ENCODE measurements around the gene PLCL1.

DNA sequence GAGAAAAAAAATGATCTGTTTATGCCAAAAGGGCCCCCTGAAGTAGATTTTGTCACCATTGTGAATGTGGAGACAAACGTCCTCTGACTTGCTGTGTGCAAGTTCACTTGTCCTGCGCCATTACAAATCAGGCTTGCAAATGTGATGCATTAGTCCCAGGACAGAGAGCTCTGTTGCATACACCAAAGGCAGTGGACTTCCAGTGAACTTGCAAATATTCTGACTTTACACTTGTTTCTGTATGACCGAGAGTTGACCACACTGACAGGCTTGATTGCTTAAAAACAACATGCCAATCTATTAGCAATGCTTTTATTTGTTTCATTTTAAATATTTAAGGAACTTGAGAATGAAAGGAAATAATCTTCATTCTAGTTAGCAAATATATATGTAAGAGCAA is 293.2 kb downstream of the PLCL1 start:
- no peak for TF ChIP-seq EZH2 (IDR thresholded peaks at IDR 0.05; ENCODE audit: borderline replicate concordance, low read length)
- TF ChIP-seq, protein P1, sequence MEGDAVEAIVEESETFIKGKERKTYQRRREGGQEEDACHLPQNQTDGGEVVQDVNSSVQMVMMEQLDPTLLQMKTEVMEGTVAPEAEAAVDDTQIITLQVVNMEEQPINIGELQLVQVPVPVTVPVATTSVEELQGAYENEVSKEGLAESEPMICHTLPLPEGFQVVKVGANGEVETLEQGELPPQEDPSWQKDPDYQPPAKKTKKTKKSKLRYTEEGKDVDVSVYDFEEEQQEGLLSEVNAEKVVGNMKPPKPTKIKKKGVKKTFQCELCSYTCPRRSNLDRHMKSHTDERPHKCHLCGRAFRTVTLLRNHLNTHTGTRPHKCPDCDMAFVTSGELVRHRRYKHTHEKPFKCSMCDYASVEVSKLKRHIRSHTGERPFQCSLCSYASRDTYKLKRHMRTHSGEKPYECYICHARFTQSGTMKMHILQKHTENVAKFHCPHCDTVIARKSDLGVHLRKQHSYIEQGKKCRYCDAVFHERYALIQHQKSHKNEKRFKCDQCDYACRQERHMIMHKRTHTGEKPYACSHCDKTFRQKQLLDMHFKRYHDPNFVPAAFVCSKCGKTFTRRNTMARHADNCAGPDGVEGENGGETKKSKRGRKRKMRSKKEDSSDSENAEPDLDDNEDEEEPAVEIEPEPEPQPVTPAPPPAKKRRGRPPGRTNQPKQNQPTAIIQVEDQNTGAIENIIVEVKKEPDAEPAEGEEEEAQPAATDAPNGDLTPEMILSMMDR (conservative IDR thresholded peaks at IDR 0.05 in 1 of 2, IDR thresholded peaks at IDR 0.05 in 1 of 2; ENCODE audit: extremely low read depth in 1 of 2, insufficient read depth in 1 of 2, low read depth in 1 of 2, low read length in 2 of 2): no peak
